ENCODE data around the gene POLR2B. TPM values are rescaled to one million over a fixed set of nuclear protein-coding genes. Genes with fewer than 3 reads are reported as not detected.
"Not testable (repeated sequence)": the region's sequence is repeated elsewhere in the genome, so short reads cannot be mapped to it uniquely, and the experiment has no call there.

The POLR2B gene
- total RNA-seq, 1 experiment from 2014 or later = 334 TPM

GRCh38 chr4:57053508-57053907, 74.8 kb downstream of the POLR2B start:
- no peak overlapping the region for H3K27ac ChIP-seq
- H3K27me3 ChIP-seq = no peaks in the 10 kb centered on the region; the same call in 1 of the 2 replicates
- no peaks in the 10 kb centered on the region for H3K36me3 ChIP-seq
- H3K9me3 ChIP-seq (replicated peaks) = no peaks in the 10 kb centered on the region
- DNase-seq = no peak
- no peak overlapping the region for H3K4me3 ChIP-seq
- H3K4me1 ChIP-seq = no peaks in the 10 kb centered on the region

- H3K27ac ChIP-seq = no peak overlapping the region
- no peaks in the 10 kb centered on the region for H3K36me3 ChIP-seq
- no peak for DNase-seq
- no peaks in the 10 kb centered on the region; the same call in 1 of the 2 replicates for H3K27me3 ChIP-seq
- H3K4me1 ChIP-seq = no peaks in the 10 kb centered on the region
- no peaks in the 10 kb centered on the region; the same call in none of the 2 replicates for H3K9me3 ChIP-seq (replicated peaks)
- no peak overlapping the region for H3K4me3 ChIP-seq
Observed at GRCh38 chr4:57055886-57056285, 77.2 kb downstream of the POLR2B start.

- H3K27ac ChIP-seq = no peak overlapping the region
- DNase-seq = no peak
Observed at GRCh38 chr4:57059890-57060716, 81.4 kb downstream of the POLR2B start.

GRCh38 chr4:57060717-57061067, 82.0 kb downstream of the POLR2B start:
- not testable (repeated sequence) for H3K27me3 ChIP-seq; H3K4me3 ChIP-seq; H3K36me3 ChIP-seq; H3K27ac ChIP-seq; H3K9me3 ChIP-seq (replicated peaks); H3K4me1 ChIP-seq; DNase-seq

More at GRCh38 chr4:57059890-57060716, 81.4 kb downstream of the POLR2B start:
- H3K27me3 ChIP-seq = no peaks in the 10 kb centered on the region; the same call in 1 of the 2 replicates
- H3K9me3 ChIP-seq (replicated peaks) = no peaks in the 10 kb centered on the region; the same call in none of the 2 replicates
- H3K4me3 ChIP-seq = no peak overlapping the region
- H3K4me1 ChIP-seq = no peaks in the 10 kb centered on the region
- no peaks in the 10 kb centered on the region for H3K36me3 ChIP-seq

- H3K36me3 ChIP-seq = no peaks in the 10 kb centered on the region
- DNase-seq = no peak
- no peaks in the 10 kb centered on the region; the same call in 1 of the 2 replicates for H3K27me3 ChIP-seq
- H3K27ac ChIP-seq = no peak overlapping the region
- H3K4me3 ChIP-seq = no peak overlapping the region
- H3K4me1 ChIP-seq = no peaks in the 10 kb centered on the region
- H3K9me3 ChIP-seq (replicated peaks) = no peaks in the 10 kb centered on the region; the same call in none of the 2 replicates
Observed at GRCh38 chr4:57061395-57061794, 82.7 kb downstream of the POLR2B start.

- no peaks in the 10 kb centered on the region; the same call in none of the 2 replicates for H3K9me3 ChIP-seq (replicated peaks)
- H3K4me1 ChIP-seq = peaks cover 3% of the 10 kb centered on the region; the same call in 1 of the 2 replicates
- no peaks in the 10 kb centered on the region for H3K36me3 ChIP-seq
- H3K4me3 ChIP-seq = no peak overlapping the region
- no peaks in the 10 kb centered on the region for H3K27me3 ChIP-seq
- H3K27ac ChIP-seq = no peak overlapping the region
- no peak for DNase-seq
Observed at GRCh38 chr4:57063518-57063917, 84.8 kb downstream of the POLR2B start.

GRCh38 chr4:57064120-57064519, 85.4 kb downstream of the POLR2B start:
- Histone ChIP-seq H3K27me3 (no peaks in the 10 kb centered on the region), H3K36me3 (no peaks in the 10 kb centered on the region), H3K4me3 (no peak overlapping the region), H3K27ac (no peak overlapping the region), H3K4me1 (peaks cover 6% of the 10 kb centered on the region; the same call in 1 of the 2 replicates), H3K9me3 (replicated peaks) (no peaks in the 10 kb centered on the region; the same call in none of the 2 replicates)
- DNase-seq = no peak

- Histone ChIP-seq H3K9me3 (replicated peaks) (no peaks in the 10 kb centered on the region; the same call in 1 of the 2 replicates), H3K4me3 (no peak overlapping the region), H3K4me1 (peaks cover 6% of the 10 kb centered on the region; the same call in 1 of the 2 replicates), H3K27me3 (no peaks in the 10 kb centered on the region), H3K36me3 (no peaks in the 10 kb centered on the region), H3K27ac (no peak overlapping the region)
- no peak for DNase-seq
Observed at GRCh38 chr4:57064811-57065711, 86.4 kb downstream of the POLR2B start.

GRCh38 chr4:57065730-57066482, 87.2 kb downstream of the POLR2B start:
- Histone ChIP-seq H3K4me3 (no peak overlapping the region), H3K27ac (no peak overlapping the region), H3K4me1 (peaks cover 6% of the 10 kb centered on the region; the same call in 1 of the 2 replicates), H3K27me3 (no peaks in the 10 kb centered on the region), H3K9me3 (replicated peaks) (no peaks in the 10 kb centered on the region), H3K36me3 (no peaks in the 10 kb centered on the region)
- no peak for DNase-seq

- no peaks in the 10 kb centered on the region for H3K36me3 ChIP-seq
- DNase-seq = peak in 1 of 2 experiments; percentile 14
- H3K27me3 ChIP-seq = no peaks in the 10 kb centered on the region
- no peaks in the 10 kb centered on the region for H3K9me3 ChIP-seq (replicated peaks)
- peaks cover 6% of the 10 kb centered on the region; the same call in 1 of the 2 replicates for H3K4me1 ChIP-seq
- H3K27ac ChIP-seq = no peak overlapping the region
- no peak overlapping the region for H3K4me3 ChIP-seq
Observed at GRCh38 chr4:57068237-57068981, 89.7 kb downstream of the POLR2B start.

GRCh38 chr4:57070461-57070860, 91.8 kb downstream of the POLR2B start:
- H3K4me1 ChIP-seq = peaks cover 13% of the 10 kb centered on the region; the same call in 1 of the 2 replicates
- no peaks in the 10 kb centered on the region for H3K9me3 ChIP-seq (replicated peaks)
- no peak overlapping the region for H3K27ac ChIP-seq
- H3K27me3 ChIP-seq = no peaks in the 10 kb centered on the region
- no peak for DNase-seq
- no peak overlapping the region for H3K4me3 ChIP-seq
- H3K36me3 ChIP-seq = no peaks in the 10 kb centered on the region

GRCh38 chr4:57071326-57071725, 92.6 kb downstream of the POLR2B start:
- Histone ChIP-seq H3K36me3 (no peaks in the 10 kb centered on the region), H3K9me3 (replicated peaks) (no peaks in the 10 kb centered on the region), H3K27me3 (no peaks in the 10 kb centered on the region), H3K4me1 (peaks cover 13% of the 10 kb centered on the region; the same call in 1 of the 2 replicates), H3K4me3 (no peak overlapping the region), H3K27ac (no peak overlapping the region)
- no peak for DNase-seq

GRCh38 chr4:57073559-57073958, 94.9 kb downstream of the POLR2B start:
- Histone ChIP-seq H3K27me3 (no peaks in the 10 kb centered on the region), H3K9me3 (replicated peaks) (no peaks in the 10 kb centered on the region), H3K36me3 (no peaks in the 10 kb centered on the region), H3K4me1 (peaks cover 10% of the 10 kb centered on the region; the same call in 1 of the 2 replicates), H3K4me3 (no peak overlapping the region), H3K27ac (no peak overlapping the region)
- no peak for DNase-seq

Data from SJCRH30 (cell line).